Stimulated activated CD8-positive, alpha-beta memory T cell treated with anti-CD3 and anti-CD28 coated beads, Interleukin-15, amount 100 ng/mL, for 1 hour (primary cell): Measurements from ENCODE around the gene RAP1GDS1.

Source experiments
- DNase-seq: peaks from one replicate; pipeline ENCODE4 v3.0.0-alpha.2; 2020; ENCODE audit warnings: low read depth

Gene RAP1GDS1, protein sequence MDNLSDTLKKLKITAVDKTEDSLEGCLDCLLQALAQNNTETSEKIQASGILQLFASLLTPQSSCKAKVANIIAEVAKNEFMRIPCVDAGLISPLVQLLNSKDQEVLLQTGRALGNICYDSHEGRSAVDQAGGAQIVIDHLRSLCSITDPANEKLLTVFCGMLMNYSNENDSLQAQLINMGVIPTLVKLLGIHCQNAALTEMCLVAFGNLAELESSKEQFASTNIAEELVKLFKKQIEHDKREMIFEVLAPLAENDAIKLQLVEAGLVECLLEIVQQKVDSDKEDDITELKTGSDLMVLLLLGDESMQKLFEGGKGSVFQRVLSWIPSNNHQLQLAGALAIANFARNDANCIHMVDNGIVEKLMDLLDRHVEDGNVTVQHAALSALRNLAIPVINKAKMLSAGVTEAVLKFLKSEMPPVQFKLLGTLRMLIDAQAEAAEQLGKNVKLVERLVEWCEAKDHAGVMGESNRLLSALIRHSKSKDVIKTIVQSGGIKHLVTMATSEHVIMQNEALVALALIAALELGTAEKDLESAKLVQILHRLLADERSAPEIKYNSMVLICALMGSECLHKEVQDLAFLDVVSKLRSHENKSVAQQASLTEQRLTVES

DNA sequence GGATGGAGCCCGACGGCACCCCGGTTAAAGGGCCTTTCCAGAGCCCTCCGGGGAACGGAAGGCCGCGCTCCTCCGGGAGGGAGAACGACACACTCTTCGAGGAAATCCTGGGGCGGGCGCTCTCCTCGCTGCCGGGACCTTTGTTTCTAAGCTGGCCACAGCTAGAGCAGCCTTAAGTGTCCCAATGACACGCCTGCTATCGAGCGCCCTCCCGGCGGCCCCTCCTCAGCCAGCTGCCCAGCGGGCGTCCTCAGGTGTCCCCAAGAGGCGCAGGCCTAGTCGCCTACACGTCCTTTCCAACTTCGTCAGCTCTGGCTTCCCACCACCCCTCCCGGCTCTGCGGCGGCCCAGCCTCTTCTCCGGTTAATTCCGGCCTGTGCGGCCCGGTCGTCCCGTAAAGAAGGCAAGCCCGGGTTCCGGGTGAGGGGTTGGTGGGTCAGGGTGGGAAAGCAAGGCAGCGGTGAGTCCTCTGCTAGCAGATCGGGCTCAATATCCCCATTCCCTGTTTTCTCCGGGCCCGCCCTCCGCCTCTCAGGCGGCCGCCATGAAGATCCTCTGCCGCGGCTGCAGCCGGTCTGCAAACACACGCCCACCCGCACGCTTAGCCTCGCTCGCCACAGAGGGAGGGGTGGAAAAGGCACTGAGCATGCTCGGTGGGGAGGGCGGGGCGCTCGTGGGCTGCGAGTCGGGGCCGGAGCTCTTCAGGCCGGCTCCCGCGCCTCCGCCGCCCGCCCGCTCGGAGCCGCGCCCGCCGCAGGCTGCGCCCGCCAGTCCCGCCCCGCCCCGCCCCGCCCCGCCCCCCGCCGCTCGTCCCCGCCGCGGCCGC, at the start of gene RAP1GDS1:
Gene RAP1GDS1, plus strand, starts transcription at position 806 of the 826 bp plus-strand sequence. CDS start 182 bp downstream, outside the sequence.
- DNase-seq: peak; percentile 75

DNA sequence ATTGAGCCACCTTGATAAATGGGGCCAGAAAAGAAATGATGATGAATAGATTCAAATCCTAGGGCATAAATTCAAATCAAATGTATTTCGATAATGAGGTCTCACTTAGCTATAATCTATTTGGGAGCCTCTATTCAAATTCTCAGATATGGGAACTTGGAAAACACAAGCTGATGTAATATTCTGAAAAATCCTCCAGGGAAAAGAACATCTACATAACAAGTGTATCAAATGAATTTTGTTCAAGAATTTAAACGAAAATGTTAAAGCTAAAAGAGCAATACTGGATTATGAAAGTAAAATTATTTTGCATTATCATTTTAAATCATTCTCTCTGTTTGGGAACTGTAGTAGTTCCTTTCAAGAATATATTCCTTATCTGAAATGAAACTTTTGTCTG, 38.9 kb upstream of the RAP1GDS1 start:
- DNase-seq: no peak

DNA sequence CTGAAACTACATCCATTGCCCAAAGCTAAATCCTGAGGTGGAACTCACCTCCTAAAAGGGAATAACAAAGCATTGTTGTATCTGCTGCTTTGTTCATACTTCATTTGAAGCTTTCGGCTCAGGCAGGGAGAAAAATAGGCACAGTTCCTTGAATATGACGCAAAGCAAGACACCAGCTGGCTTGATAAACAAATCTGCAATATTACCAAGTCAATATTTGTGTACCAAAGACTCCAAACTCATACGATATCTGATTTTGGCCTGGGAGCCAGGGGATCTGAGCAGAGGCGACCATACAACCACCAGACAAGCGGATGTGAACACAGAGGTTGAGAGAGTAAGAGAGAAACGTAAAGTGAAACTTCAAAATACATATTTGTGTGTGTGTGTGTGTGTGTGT, 34.8 kb upstream of the RAP1GDS1 start:
- DNase-seq: no peak

DNA sequence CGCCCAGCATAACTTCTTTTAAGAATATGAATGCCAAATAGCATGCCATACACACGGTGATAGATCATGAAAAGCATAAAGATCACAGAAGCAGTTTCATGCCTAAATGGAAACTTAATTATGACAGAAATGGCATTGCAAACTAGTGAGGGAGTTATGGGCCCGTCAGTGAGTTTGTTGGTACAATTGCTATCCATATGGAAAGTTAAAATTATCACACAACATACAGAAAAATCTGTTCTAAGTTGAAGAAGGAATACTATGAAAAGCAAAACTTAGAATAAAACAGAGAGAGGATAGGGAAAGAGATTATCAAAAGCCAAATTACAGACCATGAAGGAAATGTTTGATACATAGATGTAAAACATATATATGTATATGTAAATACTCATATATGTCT, 30.2 kb upstream of the RAP1GDS1 start:
- DNase-seq: no peak

DNA sequence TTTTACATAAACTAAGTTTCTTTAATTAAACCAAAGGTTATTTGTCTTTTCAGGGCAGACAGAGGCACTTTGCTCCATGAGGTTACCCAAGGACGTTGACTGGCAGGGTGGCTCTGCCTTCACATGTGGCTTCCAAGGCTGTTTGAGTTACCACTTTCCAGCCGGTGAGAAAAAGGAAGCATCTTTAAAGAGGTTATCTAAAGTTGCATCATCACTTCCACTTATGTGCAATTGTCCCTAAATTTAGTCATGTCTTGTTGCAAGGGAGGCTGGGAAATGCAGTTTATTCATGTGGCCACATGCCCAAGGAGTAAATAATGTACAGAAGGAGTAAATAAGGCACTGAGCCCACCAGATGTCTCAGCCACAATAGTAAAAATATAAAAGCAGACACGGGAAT, 29.0 kb upstream of the RAP1GDS1 start:
- DNase-seq: no peak

DNA sequence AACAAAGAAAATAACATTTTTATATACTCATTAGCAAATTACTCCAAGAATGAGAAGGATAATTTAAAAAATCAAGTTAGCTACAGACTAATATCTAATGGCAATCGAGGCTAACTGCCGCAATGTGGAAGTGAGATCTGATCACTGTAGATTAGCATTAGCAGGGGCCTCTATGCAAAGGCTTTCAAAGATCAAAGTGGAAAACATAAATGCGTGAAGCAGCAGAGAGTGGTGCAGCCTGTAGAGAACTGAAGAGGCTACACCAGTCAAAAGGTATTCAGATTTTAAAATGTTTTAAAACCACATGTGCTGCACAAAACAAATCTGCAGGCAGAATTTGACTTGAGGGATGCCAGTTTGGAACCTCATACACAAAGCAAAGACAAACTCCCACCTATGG, 24.0 kb upstream of the RAP1GDS1 start:
- no peak for DNase-seq

DNA sequence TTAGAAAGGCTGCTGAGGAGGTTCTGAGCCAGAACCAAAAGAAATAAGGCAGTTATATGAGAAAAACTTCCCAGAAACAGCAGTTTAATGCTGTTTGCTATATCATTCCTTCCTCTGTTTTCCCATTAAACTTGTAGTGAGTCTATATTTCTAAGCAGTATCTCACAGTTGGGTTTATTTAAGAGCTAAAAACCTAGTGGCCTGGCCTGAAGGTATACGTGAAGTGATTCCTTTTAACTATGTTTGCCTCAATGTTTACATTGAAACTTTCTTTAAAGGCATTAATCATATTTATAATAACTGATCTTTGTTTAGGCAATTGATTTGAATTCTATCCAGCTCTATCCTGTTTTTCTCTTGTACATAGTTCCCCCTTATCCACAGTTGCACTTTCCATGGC, 19.1 kb upstream of the RAP1GDS1 start:
- DNase-seq: no peak

DNA sequence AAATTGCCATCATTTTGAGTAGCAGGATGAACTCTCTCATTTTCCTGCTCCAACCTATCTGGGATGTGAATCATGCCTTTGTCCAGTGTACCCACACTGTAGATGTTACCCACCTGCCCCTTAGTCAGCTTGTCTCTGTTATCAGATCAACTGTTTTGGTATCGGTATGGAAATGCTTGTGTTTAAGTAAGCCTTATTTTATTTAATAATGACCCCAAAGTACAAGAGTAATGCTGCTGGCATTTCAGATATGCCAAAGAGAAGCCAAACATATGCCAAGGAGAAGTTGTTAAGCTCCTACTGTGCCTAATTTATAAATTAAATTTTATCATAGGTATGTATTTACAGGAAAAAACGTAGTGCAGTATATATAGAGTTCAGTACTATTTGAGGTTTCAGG, 18.6 kb upstream of the RAP1GDS1 start:
- DNase-seq: no peak

DNA sequence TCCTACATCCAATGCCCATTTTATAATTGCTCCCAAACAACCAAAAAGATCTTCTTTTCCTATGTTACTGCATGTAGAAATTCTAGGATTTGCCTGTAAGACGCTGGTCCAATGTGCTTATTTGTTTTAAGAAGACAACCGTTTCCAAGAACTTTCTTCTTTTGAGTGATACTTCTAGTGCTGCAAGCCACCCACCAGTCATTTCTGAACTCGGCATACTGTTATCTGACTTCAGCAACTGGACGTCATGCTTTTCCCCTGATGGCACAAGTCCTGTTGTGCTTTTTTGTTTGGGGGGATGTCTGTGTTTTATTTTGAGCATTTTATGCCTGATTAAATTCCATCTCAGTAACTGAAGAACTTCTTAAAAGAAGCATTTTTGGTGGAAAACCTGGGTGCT, 16.0 kb upstream of the RAP1GDS1 start:
- no peak for DNase-seq

DNA sequence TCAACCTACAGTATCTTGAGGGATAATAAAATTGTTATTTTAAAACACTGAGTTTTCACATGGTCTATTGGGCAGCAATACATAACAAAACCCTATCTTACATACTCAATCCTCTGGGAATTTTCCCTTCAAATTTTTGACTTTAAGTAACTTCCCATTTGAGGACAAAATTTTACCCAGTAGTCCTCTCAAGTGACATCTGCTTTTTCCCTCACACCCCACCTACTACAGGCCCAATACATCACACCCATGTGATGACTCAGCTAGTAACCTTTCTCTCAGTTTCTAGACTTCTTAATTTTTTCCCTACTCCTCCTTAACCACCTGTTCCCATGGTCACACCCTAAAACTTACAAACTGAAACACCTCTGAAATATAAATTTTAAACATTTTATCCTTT, 12.2 kb upstream of the RAP1GDS1 start:
- no peak for DNase-seq

DNA sequence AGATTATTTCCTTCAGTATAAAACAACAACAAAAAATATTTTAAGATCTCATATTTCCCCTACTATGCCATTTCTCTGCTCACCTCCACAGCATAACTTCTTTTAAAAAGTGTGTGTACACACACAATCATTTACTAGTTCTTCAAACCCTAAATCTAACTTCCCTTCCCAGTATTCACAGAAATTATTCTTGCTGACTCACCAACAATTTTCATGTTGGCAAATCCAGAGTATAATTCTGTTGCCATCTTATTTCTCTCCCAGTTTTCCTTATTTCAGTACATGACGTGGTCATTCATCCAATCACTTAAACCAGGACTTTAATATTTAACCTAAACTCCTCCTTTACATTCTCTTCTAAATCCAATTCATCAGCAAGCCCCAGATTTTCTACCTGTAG, 11.4 kb upstream of the RAP1GDS1 start:
- no peak for DNase-seq

DNA sequence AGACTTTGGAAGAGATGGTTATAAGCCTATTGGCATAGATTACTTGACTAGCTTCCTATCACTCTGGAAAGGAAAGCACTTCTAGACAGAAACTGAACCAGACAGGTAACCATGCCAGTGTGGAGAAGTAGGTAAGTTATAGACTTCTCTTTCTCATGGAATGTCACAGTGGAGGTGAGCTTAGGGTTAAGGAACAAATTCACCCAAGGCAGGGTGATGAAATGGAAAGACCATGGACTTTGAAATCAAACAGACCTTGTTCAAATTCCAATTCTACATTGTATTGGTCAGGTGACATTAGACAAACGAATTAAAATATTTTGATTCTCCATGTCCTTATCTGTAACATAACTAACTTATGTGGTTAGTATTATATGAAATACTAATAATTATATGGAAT, 7.7 kb upstream of the RAP1GDS1 start:
- no peak for DNase-seq

DNA sequence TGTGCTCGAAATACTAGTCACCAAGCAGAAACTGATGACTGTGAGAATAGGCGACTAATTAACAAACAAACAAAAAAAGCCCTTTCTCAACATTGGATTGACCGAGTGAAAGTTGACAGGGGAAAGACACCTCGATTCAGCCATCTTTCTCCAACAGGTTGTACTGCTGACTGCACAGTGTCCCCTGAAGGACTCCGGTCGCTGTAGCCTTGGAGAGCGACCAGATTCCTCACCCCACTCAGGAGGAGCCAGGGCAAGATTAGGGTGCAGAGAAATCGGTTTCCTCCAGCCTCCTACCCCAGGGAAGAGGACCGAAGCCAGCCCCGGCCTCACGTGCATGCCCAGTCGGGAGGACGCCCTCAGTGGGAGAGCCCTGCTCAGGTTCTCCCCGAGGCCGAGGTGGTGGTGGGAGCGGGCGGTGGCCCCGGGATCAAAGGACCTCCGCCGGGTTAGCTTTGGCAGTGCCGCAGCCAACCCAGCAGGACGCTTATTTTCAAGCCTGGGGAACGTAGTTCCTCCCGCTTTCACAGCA, 1.1 kb upstream of the RAP1GDS1 start:
- no peak for DNase-seq

DNA sequence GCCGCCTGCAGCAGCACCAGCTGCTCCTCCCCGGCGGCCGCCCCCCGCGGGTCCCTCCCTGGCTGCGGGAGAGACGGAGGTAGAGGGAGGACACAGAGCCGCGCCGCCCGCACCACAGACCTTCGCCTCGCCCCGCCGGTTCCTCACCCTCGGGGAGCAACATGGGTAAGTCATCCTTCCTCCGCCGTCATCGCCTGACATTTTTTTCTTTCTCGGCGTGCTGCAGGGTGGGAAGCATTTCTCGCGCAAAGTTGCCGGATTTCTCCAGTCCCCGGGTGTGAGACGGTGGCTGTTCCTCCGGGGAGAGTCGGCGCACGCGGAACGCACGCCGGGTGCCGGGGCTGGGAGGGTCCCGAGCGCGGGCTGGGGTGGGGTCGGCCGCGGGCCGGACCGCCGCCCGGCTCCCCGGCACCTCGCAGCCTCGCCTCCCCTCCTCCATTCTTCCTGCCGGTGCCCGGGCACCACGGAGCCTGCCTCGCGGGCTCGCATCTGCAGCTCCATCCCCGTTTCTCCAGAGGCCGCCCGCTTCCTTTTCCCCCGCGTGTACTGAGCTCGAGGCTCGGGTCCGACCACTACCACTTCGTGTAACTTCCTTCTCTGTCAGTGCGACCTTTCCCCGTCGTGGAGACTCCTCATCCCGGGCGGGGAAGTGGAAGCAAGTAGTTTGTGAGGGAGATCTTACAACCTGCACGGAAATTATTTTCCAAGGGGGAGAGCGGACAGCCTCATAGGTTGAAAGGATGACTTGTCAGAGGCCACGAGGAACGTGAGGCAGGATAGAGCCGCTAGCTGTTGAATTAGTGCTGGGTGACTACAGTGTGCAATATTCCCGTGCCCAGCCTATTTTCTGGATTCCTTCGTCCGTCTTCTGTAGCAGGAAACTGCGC, 464 bp downstream of the RAP1GDS1 start:
- peak; percentile 29 for DNase-seq

DNA sequence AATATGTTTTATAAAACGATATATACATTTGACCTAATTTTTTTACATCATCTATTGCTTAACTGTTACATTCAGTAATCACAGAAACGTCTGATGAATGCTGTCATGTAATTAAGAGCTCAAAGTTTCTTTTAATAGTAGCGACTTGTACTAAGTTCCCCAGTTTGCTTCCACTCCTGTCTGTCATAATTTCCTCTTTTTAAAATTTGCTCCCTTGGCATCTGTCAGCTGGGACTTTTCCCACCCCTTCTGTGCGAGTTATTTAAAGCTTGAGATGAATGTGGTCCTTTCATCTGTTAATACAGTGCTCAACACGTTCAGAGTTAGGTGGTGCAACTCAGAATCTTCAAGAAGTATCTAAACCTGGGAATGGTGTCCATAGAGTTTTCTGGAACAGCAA, 1.2 kb downstream of the RAP1GDS1 start:
- DNase-seq: no peak

DNA sequence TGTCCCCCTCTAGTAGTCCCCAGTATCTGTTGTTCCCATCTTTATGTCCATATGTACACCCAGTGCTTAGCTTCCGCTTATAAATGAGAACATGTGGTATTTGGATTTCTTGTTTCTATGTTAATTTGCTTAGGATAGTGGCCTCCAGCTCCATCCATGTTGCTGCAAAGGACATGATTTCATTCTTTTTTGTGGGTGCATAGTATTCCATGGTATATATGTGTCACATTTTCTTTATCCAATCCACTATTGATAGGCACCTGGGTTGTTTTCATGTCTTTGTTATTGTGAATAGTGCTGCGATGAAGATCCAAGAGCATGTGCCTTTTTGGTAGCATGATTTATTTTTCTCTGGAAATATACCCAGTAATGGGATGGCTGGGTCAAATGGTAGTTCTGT, 6.3 kb downstream of the RAP1GDS1 start:
- no peak for DNase-seq

DNA sequence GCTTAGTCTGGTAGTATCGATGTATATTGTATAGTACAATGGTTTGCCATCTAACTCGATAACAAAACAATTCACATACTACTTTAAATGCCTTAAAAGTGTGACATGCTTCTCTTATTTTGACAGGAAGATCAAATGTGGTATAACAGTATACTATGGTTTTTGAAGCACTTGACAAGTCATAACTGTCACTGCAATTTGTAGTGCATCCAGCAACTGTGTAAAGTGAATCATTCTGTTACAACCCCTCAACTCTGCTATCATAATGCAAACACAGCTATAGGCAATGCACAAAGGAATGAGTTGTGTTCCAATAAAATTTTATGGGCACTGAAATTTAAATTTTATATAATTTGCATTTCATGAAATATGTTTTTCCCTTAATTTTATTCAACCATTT, 14.0 kb downstream of the RAP1GDS1 start:
- DNase-seq: no peak

DNA sequence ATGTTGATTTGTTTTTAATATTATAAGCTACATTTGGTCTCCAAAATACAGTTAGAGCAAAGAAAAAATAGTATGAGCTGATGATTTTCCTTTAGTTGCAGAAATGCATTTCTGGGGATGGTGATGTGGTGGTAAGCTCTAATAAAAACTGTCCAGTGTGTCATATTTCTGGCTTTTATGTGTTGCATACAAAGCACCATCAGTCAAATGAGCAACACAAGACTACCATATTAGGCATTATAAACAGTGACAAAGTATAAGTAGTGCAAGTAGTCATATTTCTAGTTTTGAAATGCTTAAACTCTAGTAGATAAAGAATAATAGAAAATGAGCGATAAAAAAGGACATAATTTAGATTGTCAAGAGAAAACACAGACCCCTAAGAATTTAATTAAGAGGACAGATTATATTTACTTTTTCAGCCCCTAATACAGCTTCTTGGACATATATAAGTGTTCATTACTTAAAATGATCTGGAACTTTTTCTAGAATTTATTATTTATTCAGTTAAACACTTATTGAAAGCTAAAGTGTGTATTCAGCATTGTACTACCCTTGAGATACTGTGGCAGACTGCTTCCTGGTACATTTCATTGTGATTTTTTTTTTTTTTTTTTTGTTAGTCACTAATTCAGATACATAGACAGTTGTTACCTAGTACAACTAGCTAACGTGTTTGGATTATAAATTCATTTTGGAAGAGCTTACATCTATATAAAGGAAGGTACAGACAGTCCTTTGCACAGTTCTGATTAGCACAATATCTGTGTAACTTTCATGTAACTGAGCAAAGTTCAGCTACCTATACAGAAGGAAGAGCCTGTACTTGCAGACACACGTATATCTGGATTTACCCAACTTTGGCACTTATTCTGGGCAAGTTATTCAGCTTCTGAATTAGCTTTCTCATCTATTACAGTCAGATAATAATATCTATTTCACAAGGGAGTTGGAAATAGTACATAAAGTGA, 22.3 kb downstream of the RAP1GDS1 start:
- no peak for DNase-seq

DNA sequence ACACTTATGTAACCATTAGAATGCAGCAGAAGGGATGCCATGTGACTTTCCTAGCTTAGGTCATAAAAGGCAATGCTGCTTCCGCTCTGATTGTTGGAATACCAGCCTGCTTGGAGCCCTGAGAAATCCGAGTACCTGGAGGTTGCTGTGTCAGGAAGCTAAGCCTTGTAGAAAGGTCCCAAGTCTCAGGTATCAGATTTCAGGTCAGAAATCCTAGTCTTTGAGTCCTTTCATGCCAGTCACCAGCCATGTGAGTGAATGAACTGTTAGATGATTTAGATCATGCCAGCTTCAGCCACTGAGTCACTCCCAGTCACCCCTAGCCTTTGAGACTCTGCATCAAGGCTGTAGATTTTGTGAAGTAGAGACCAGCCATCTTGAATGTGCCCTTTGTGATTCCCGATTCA, 23.5 kb downstream of the RAP1GDS1 start:
- no peak for DNase-seq

DNA sequence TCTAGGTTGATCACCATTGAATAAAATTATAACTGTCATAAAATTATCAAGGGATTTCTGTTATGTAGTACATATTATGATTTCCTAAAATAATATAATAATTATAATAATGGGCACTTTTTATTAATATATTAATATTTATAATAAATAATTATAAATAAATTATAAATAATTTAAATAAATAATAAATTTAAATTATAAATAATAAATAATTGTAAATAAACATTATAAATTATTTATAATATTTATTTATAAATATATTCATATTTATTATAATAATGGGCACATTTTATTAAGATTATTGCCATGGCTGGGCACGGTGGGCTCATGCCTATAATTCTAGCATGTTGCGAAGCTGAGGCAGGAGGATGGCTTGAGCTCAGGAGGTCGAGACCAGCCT, 24.5 kb downstream of the RAP1GDS1 start:
- no peak for DNase-seq
